ENCODE measurements around the gene STARD7. TPM values are rescaled to one million over a fixed set of nuclear protein-coding genes. Genes with fewer than 3 reads are reported as not detected.

The STARD7 gene
- total and polyA plus RNA-seq, 2 of the 13 experiments (the other 11 are each of a cell fraction or from before 2014, with no cell fraction given): 88.2 to 300 TPM

DNA sequence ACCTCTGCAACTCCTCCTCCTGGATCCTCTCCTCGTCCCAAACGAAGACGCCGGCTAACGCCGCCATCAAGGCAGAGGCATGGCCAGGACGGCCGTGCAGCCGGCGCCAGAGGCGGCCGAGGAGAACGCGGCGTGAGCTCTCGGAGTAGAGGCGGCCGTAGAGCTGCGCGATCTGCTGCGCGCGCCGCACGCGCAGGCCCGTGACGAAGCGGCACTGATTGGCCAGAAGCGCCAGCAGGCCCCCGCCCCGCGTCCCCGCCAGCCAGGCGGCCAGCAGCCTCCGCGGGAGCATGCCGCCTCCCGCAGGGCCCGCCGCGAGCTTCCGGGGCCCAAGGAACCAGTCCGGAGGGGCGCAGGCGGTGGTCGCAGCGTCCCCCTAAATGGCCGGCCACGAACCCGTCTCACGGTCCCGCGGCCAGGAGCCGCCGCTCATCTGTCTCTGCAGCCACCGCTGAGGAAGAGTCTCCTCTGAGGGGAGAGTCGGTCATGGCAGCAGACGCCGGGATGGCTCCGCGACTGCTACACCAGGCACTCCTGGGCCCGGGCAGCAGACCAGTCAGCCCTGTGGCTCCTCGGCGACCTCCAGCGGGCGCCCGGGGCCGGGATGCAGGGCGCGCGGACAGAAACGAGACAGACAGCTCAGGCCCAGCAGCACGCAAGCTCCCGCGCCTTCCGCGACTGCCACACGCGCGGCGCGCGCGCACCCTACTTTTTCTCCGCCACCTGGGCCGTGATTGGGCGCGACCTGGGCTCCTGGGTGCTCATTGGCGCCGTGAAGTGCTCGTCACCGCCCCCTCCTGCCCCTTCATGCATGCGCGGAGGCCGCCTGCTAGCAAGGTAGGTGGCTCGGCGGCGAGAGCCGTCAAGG lies at the start of gene STARD7 (continued):
- TF ChIP-seq ZNF670 (CRISPR knock-in tag; IDR thresholded peaks at IDR 0.05; ENCODE audit: borderline replicate concordance) (no peak), NCOA1 (CRISPR knock-in tag; IDR thresholded peaks at IDR 0.05) (peak; percentile 97), KMT2A (CRISPR knock-in tag; IDR thresholded peaks at IDR 0.05) (peak; percentile 81), HNRNPLL (IDR thresholded peaks at IDR 0.05; ENCODE audit: low read depth, low read length, poor library complexity, severe bottlenecking) (peak; percentile 96), TOE1 (CRISPR knock-in tag; IDR thresholded peaks at IDR 0.05) (no peak; the same call in 1 of the 2 replicates), ZNF747 (CRISPR knock-in tag; IDR thresholded peaks at IDR 0.05; ENCODE audit: borderline replicate concordance) (peak; percentile 98), AGO1 (IDR thresholded peaks at IDR 0.05; ENCODE audit: low read depth, low read length, poor library complexity, severe bottlenecking) (no peak), ZNF598 (CRISPR knock-in tag; IDR thresholded peaks at IDR 0.05; ENCODE audit: borderline replicate concordance) (peak; percentile 94), MXD4 (CRISPR knock-in tag; IDR thresholded peaks at IDR 0.05) (peak; percentile 87), ESRRA (CRISPR knock-in tag; IDR thresholded peaks at IDR 0.05; ENCODE audit: low read depth) (peak; percentile 9; the same call in 1 of the 2 replicates), ARNT (IDR thresholded peaks at IDR 0.05) (no peak), ZNF678 (CRISPR knock-in tag; IDR thresholded peaks at IDR 0.05) (peak; percentile 94; the same call in 1 of the 2 replicates), ZSCAN29 (CRISPR knock-in tag; conservative IDR thresholded peaks at IDR 0.05) (0 out of 2 replicates have a peak, but pooled peaks have one; percentile 28), ZNF546 (CRISPR knock-in tag; conservative IDR thresholded peaks at IDR 0.05) (peak; percentile 66), DNMT3B (CRISPR knock-in tag; conservative IDR thresholded peaks at IDR 0.05) (no peak; the same call in none of the 2 replicates), ZC3H4 (CRISPR knock-in tag; IDR thresholded peaks at IDR 0.05; ENCODE audit: borderline replicate concordance) (no peak; the same call in 1 of the 2 replicates), TBX3 (IDR thresholded peaks at IDR 0.05; ENCODE audit: borderline replicate concordance) (peak; percentile 80; the same call in 1 of the 2 replicates)
- TF ChIP-seq, protein P1, sequence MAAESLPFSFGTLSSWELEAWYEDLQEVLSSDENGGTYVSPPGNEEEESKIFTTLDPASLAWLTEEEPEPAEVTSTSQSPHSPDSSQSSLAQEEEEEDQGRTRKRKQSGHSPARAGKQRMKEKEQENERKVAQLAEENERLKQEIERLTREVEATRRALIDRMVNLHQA (CRISPR knock-in tag; IDR thresholded peaks at IDR 0.05): no peak
- TF ChIP-seq, protein P2, sequence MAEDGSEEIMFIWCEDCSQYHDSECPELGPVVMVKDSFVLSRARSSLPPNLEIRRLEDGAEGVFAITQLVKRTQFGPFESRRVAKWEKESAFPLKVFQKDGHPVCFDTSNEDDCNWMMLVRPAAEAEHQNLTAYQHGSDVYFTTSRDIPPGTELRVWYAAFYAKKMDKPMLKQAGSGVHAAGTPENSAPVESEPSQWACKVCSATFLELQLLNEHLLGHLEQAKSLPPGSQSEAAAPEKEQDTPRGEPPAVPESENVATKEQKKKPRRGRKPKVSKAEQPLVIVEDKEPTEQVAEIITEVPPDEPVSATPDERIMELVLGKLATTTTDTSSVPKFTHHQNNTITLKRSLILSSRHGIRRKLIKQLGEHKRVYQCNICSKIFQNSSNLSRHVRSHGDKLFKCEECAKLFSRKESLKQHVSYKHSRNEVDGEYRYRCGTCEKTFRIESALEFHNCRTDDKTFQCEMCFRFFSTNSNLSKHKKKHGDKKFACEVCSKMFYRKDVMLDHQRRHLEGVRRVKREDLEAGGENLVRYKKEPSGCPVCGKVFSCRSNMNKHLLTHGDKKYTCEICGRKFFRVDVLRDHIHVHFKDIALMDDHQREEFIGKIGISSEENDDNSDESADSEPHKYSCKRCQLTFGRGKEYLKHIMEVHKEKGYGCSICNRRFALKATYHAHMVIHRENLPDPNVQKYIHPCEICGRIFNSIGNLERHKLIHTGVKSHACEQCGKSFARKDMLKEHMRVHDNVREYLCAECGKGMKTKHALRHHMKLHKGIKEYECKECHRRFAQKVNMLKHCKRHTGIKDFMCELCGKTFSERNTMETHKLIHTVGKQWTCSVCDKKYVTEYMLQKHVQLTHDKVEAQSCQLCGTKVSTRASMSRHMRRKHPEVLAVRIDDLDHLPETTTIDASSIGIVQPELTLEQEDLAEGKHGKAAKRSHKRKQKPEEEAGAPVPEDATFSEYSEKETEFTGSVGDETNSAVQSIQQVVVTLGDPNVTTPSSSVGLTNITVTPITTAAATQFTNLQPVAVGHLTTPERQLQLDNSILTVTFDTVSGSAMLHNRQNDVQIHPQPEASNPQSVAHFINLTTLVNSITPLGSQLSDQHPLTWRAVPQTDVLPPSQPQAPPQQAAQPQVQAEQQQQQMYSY (CRISPR knock-in tag; IDR thresholded peaks at IDR 0.05): no peak
- TF ChIP-seq, protein P3, sequence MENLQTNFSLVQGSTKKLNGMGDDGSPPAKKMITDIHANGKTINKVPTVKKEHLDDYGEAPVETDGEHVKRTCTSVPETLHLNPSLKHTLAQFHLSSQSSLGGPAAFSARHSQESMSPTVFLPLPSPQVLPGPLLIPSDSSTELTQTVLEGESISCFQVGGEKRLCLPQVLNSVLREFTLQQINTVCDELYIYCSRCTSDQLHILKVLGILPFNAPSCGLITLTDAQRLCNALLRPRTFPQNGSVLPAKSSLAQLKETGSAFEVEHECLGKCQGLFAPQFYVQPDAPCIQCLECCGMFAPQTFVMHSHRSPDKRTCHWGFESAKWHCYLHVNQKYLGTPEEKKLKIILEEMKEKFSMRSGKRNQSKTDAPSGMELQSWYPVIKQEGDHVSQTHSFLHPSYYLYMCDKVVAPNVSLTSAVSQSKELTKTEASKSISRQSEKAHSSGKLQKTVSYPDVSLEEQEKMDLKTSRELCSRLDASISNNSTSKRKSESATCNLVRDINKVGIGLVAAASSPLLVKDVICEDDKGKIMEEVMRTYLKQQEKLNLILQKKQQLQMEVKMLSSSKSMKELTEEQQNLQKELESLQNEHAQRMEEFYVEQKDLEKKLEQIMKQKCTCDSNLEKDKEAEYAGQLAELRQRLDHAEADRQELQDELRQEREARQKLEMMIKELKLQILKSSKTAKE (CRISPR knock-in tag; IDR thresholded peaks at IDR 0.05; ENCODE audit: borderline replicate concordance): peak; percentile 77; the same call in 1 of the 2 replicates
